ENCODE measurements around the gene NIM1K.
A peak's percentile ranks its signal among the peaks of the same experiment; 100 is the strongest.

Gene NIM1K

DNA sequence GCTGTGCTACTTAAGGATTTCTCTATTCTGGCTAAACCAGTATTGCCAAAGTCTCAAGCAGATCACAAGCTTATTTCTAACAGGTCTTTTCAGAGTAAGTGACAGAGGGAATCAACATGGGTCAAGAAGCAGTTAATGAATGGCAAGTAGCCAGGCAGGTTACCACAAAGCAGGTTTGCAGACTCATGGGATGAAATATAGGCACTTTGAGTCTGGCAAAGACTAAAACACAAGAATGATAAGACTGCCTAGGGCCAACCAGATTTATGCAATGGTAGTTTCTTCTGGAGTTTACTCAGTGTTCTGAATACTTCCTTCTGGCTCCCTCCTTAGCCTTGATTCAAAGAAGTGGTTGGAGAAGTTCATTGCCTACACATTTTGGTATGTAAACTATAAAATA, 117.6 kb downstream of the NIM1K start:
- no peak for DNase-seq (ENCODE audit: low read depth)
- H3K4me3 ChIP-seq (ENCODE audit: low read length), result peak overlapping the region; percentile 99
- TF ChIP-seq, protein P1, sequence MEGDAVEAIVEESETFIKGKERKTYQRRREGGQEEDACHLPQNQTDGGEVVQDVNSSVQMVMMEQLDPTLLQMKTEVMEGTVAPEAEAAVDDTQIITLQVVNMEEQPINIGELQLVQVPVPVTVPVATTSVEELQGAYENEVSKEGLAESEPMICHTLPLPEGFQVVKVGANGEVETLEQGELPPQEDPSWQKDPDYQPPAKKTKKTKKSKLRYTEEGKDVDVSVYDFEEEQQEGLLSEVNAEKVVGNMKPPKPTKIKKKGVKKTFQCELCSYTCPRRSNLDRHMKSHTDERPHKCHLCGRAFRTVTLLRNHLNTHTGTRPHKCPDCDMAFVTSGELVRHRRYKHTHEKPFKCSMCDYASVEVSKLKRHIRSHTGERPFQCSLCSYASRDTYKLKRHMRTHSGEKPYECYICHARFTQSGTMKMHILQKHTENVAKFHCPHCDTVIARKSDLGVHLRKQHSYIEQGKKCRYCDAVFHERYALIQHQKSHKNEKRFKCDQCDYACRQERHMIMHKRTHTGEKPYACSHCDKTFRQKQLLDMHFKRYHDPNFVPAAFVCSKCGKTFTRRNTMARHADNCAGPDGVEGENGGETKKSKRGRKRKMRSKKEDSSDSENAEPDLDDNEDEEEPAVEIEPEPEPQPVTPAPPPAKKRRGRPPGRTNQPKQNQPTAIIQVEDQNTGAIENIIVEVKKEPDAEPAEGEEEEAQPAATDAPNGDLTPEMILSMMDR (conservative IDR thresholded peaks at IDR 0.05; ENCODE audit: low read depth, low read length), result no peak

DNA sequence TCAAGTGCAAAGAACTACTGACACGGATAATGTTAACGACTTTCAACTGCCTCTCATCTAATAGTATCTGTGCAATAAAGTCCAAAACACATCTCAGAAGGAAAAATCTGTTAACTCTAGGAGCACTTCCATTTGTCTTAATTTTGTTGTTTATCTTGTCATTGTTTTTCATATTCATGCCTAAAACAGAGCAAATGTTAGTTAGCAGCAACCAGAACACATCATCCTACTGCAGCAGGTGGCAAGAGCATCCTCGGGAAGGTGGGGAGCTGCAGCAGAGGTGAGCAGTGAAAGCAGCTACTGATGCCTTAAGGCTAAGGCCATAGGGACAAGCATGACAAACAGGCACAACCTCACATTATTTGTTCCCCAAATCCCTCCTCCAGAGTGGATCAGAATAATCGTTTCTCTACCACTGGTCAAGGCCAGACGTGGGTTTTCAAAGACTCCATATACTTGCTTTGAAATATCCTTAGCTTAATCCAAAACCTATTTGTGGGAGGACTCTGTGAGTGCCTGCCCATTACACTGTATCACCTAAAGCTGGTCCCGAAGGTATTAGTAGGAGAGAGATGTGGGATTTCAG, 120.1 kb downstream of the NIM1K start:
- TF ChIP-seq, protein P1 (conservative IDR thresholded peaks at IDR 0.05; ENCODE audit: low read depth, low read length), result no peak
- peak overlapping the region; percentile 99 for H3K4me3 ChIP-seq (ENCODE audit: low read length)
- no peak for DNase-seq (ENCODE audit: low read depth)

DNA sequence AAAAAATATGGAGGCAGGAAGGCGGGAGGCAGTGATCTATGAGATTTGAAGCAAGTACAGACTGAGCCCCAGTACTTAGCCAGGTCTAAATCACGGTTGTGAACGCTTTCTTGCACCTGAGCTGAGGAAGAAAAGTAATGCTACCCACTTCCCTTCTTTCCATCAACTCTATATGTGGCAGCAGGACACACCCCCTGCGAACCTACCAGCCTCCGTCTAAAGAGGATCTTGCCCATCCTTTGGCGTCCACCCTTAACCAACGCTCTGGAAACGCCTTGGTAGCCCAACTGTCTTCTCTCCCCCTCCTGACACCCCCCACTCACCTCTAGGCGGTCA, 120.6 kb downstream of the NIM1K start:
- peak overlapping the region; percentile 99 for H3K4me3 ChIP-seq (ENCODE audit: low read length)
- TF ChIP-seq, protein P1 (conservative IDR thresholded peaks at IDR 0.05; ENCODE audit: low read depth, low read length), result no peak
- DNase-seq (ENCODE audit: low read depth), result no peak

DNA sequence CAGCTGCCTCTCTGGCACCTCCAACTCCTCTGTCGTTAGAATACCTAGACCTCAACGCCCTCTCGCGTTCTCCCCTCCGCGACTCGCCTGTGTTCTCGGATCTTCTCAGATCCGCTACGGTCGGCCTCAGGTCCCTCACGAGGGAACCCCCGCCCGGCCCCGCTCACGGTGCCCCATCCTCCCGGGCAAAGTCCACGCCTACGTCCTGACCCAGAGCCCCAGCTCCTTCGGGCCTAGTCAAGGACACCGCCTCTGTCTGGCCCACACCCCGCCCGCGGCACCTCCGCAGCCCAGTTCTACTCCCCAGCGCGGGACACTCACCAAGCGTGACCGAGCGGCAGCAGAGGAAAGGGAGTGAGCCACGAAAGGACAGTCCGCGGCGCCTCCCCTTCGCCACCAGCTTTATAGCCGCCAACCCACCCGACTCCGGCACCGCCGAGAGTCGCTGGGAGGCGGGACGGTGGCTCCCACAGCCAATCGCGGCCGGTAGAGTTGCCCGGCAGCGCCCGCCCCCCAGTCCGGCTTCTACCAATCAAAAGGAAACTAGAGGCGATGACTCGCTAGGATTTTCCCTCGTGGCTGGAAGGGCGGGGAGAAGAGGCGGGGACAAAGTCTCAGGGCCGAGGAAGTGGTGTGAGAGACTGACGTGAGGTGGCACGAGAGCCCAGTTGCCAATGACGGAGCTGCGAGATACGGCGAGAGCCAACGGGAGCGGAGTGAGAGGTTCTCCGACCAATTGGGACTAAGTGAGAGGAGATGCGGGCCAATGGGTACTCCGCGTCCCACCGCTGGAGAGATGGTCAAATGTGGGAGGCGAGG, 121.2 kb downstream of the NIM1K start, which contains the start of gene HMGCS1:
TSS of gene HMGCS1 (minus strand) at position 378 of the 819 bp plus-strand sequence. CDS start 14,447 bp downstream, outside the sequence.
- TF ChIP-seq, protein P1 (conservative IDR thresholded peaks at IDR 0.05; ENCODE audit: low read depth, low read length), result no peak

DNA sequence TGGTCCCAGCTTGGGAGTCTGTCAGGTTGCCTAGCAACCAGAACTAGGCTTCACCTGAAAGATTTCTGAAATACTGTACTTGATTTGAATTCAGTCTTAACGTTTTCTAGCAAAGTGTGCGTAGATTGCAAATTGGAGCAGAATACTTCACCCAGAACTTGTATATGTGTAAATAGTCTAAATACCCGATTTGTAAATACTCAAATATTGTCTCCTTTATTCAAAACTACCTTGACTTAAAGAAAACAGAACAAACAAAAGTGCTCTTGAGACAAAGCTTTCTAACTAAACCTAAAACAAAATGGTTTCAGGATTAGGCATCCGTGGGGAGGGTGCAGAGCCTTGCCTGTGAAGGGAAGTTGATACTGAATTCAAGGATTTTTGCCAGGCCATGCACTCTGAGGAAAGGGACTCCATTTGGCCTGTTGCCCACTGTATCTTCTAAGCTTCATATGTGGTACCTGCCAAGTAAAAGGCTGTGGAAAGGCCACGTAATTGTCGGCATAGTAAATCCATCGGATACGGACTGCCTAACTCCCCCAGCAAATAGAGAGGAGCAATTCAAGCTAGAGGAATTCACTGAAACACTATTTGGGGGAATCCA, 121.9 kb downstream of the NIM1K start:
- H3K4me3 ChIP-seq (ENCODE audit: low read length), result peak overlapping the region; percentile 46
- no peak for DNase-seq (ENCODE audit: low read depth)
- TF ChIP-seq, protein P1 (conservative IDR thresholded peaks at IDR 0.05; ENCODE audit: low read depth, low read length), result no peak

More for the DNA sequence above, 121.2 kb downstream of the NIM1K start, which contains the start of gene HMGCS1:
- DNase-seq (ENCODE audit: low read depth), result peak; percentile 100
- H3K4me3 ChIP-seq (ENCODE audit: low read length), result peak within 1 kb of the TSS; percentile 99

DNA sequence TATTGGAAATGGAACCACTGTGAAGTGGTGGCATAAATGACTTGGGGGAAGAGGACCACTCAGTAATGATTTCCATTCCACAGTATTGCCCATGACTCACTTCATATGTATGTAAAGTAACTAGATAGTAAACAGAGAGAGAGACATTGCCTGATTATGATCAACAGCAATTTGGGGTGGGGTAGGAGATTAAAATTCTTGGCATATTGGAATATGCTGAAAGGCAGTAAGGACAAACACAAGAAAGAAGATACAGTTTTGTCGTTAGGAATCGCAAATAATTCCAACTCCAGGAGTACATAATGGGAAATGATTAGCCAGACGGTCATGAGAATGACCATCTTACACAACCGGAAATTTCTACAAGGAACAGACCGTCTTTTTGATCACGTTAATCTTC, 122.7 kb downstream of the NIM1K start:
- TF ChIP-seq, protein P1 (conservative IDR thresholded peaks at IDR 0.05; ENCODE audit: low read depth, low read length), result no peak
- DNase-seq (ENCODE audit: low read depth), result no peak
- H3K4me3 ChIP-seq (ENCODE audit: low read length), result no peak overlapping the region
